ENCODE measurements around the gene PTPRG.

PTPRG gene

DNA sequence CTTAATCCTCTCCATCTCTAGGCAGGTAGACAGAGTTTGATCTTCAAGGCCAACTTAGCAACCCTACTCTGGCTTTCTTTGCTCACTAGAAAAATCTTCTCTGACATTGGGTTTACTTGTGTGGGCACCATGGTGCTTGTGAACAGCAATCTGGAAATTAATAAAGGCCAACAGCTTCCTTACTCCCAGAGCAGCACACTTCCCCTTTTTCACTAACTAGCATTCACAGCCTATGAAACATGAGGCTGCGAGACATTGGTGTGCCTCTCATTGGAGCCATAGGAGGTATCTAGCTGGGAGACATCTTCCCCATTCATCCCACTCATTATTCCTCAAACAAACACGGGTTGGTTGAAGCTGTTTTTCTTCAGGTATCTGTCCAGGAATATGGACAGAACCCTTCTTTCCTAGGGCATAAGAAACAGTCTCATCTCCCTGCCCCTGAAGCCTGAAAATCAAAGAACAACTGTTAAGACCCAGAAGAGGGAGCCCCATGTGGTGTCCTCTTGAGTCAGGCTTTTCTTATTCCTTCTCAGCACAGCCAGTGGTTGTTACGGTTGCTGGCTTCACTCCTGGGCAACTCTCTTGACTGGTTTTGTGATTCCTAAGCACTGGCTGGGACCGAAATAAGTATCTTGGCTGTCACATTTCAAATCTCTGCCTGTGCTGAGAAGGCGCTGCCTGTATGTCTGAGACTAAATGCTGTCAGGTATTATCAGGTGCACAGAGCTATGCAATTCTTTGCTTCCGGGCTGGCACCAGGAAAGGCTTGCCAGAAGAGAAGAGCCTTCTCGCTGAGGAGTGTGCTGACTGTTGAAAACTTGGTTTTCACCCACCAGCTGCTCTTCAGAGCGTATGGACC, 617.6 kb downstream of the PTPRG start:
- no peak for DNase-seq

GRCh38 chr3:62180514-62180913, 619.1 kb downstream of the PTPRG start:
- no peak for DNase-seq

- DNase-seq, result no peak
Measured at GRCh38 chr3:62183087-62183486, 621.7 kb downstream of the PTPRG start.

- DNase-seq, result no peak
Measured at GRCh38 chr3:62183969-62184368, 622.6 kb downstream of the PTPRG start.

GRCh38 chr3:62184559-62184958, 623.2 kb downstream of the PTPRG start:
- no peak for DNase-seq

DNA sequence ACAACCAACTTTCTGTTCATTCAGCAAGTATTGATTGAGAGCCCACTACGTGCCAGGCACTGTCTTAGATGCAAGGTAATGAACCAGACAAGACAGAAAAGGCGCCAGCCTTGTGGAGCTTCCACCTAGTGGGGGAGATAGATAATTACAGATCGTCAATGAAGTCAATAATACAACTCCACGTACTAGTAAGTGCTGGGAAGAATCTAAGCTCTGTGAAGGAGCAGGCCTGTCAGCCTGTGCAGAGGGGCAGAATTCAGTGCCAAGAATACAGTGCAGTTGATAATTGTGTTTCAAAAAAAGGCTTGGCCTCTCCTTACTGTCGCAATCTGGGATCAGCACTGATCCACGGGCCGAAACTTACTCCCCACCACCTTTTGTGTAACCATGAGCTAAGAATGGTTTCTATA, 625.7 kb downstream of the PTPRG start:
- DNase-seq, result no peak

- DNase-seq, result peak; percentile 25
Measured at GRCh38 chr3:62188681-62189375, 627.5 kb downstream of the PTPRG start.

- DNase-seq, result no peak
Measured at GRCh38 chr3:62189376-62189698, 628.0 kb downstream of the PTPRG start.

DNA sequence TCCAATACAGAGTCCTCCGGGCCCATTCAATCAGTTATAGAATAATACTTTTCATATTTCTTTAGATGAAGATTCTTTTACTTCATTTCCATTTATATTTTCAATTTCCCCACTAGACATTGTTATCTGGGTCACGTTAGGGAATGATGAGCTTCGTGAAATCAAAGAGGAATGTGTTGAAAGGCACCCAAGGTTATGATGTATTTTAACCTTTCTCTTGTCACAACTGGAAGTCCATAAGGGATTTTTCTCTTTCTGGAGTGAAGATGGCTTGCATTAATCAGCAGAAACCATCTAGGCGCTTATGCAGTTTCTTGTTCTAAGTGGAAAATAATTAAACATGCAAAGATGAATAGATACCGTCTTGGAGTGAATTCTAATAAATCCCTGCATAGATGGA, 631.5 kb downstream of the PTPRG start:
- DNase-seq, result no peak

DNA sequence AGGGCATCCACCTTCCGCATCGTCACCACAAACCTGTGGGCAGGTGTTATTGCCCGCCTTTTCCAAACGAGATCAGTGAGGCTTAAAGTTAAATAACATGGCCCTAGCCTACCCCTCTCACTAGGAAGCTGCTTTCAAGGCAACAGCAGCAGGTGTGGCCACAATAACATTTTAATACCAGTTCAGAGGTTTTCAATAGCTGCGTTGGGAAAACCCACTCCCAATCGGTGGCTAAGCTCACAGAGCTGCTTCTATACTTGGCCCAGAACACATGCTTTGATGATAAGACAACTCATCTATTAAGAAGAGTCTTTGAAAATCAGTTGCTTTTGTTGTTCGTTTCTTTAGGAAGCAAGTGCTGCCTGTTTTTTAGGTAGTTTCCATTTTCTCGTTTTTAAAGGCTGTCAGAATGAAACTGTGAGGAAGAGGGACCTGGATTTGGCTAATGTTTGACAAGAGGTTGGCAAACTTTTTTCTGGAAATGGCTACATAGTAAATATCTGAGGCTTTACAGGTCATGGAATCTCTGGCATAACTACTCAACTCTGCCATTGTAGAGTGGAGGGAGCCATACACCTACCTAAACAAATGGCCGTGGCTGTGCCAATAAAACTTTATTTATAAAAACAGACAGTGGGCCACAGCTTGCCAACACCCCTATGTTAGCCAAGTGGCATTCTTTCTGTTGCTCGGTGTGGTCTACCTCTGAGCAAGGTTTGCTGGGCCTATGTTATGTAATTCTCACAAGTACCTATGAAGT, 632.4 kb downstream of the PTPRG start:
- no peak for DNase-seq

- no peak for DNase-seq
Measured at GRCh38 chr3:62197350-62198012, 636.1 kb downstream of the PTPRG start.

DNA sequence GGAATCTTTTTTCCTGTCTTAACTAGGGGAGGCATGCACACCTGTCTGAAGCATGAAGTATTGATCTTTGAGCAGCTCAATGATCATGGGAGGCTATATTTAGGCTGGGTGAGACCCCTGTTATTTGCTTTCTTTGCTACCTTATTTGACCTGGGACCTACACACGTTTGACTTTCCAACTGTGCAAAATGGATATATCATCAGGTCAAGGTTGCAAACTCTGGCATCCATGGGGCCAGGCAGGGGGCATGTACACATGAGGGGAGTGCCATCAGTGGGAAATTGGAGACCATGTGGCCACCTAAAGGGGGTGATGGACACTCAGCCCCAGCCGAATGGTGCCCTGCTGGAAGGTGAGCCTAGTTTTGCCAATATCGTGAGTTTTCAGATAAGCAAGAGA, 637.8 kb downstream of the PTPRG start:
- DNase-seq, result no peak

GRCh38 chr3:62201438-62202035, 640.2 kb downstream of the PTPRG start:
- DNase-seq, result no peak

GRCh38 chr3:62203152-62203551, 641.8 kb downstream of the PTPRG start:
- DNase-seq, result no peak

DNA sequence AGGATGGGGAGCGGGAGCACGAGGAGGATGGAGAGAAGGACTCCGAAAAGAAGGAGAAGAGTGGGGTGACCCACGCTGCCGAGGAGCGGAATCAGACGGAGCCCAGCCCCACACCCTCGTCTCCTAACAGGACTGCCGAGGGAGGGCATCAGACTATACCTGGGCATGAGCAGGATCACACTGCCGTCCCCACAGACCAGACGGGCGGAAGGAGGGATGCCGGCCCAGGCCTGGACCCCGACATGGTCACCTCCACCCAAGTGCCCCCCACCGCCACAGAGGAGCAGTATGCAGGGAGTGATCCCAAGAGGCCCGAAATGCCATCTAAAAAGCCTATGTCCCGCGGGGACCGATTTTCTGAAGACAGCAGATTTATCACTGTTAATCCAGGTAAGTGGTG, 642.2 kb downstream of the PTPRG start:
- no peak for DNase-seq

DNA sequence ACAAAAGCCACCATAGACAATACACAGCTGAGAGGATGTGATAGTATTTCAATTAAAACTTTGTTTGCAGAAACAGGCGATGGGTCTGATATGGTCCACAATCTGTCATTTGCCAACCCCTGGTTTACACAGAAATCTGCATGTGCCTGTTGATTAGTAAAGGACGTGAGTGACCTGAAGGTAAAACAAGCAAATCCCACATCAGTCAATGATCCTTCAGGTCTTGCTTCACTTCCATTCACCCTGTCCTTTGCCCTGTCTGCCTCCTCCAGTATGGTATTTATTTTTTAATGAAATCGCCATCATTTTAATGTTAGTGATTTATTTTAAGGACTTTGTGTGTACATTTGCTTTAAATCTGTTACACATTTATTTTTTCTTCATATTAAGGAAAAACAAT, 645.8 kb downstream of the PTPRG start:
- no peak for DNase-seq

GRCh38 chr3:62208385-62208784, 647.0 kb downstream of the PTPRG start:
- no peak for DNase-seq

DNA sequence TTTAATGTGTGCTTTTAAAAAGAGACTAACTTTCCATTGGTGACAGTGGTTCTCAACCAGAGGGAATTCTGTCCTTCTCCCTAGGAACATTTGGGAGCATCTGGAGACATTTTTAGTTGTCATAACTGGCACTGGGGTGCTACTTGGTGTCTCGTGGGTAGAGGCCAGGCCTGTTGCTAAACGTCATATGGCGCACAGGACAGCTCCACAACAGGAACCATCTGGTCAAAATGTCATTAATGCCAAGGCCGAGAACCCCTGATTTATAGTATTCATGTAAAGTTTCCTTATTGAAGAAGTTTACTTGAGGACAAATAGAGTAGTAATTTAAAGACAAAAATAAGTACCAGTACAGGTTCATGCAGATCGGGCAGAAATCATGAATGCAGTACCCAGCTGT, 647.7 kb downstream of the PTPRG start:
- DNase-seq, result no peak

DNA sequence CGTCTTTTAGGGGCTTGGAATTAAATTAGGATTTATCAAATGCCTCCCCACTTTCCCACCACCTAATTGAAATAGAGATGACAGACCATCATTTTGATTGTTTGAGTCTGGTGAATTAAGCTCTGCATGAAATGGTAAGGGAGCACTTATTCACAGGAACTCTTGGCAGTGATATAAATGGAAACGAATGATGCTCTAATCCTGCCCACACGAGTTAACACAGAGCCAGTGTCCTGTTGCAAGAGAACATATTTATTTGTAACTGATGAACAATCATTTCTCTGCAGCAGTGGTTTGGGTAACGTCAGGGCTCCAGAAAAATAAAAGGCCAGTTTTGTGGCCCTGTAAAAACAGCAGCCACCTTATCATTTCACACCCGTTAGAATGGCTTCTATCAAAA, 648.6 kb downstream of the PTPRG start:
- DNase-seq, result no peak

GRCh38 chr3:62211675-62212429, 650.5 kb downstream of the PTPRG start:
- DNase-seq, result no peak

- DNase-seq, result no peak
Measured at GRCh38 chr3:62214850-62215249, 653.5 kb downstream of the PTPRG start.

GRCh38 chr3:62220616-62221015, 659.2 kb downstream of the PTPRG start:
- no peak for DNase-seq
